Heart left ventricle (tissue), 16 donors: ENCODE results near the gene IFNLR1. TPM values are rescaled to one million over a fixed set of nuclear protein-coding genes. Genes with fewer than 3 reads are reported as not detected.

Experiments
- ATAC-seq, 4 donors: fragments of 200-7000 bp; cut with Tn5 transposase; one replicate each; pipeline ENCODE4 v1.9.1; 2020 to 2022; ENCODE audit warnings: moderate library complexity in 4 of 4, mild to moderate bottlenecking in 3 of 4, moderate number of reproducible peaks in 1 of 4
- DNase-seq, 5 donors: peaks; one replicate each; pipeline ENCODE4 v3.0.0-alpha.2; 2020
- H3K27ac ChIP-seq, 12 donors: fragments of 200-600 bp; sonication (generic) in 4 of 12; one replicate each; pipeline versions ENCODE4 v1.5.0 to v1.8.0; 2016 to 2022; ENCODE audit warnings: mild to moderate bottlenecking in 2 of 12
- H3K27me3 ChIP-seq, 9 donors: fragments of 200-600 bp; sonication (generic) in 2 of 9; one replicate each; pipeline versions ENCODE4 v1.5.1 to v1.8.0; 2016 to 2022; ENCODE audit warnings: mild to moderate bottlenecking in 3 of 9
- H3K36me3 ChIP-seq, 9 donors: fragments of 200-600 bp; sonication (generic) in 2 of 9; one replicate each; pipeline versions ENCODE4 v1.5.0 to v1.8.0; 2018 to 2022; ENCODE audit warnings: mild to moderate bottlenecking in 2 of 9
- H3K4me1 ChIP-seq, 12 donors: fragments of 200-600 bp; sonication (generic) in 4 of 12; one replicate each; pipeline versions ENCODE4 v1.5.0 to v1.8.0; 2016 to 2022; ENCODE audit warnings: mild to moderate bottlenecking in 3 of 12
- H3K4me3 ChIP-seq, 12 donors: fragments of 200-600 bp; sonication (generic) in 4 of 12; one replicate each; pipeline versions ENCODE4 v1.5.0 to v1.8.0; 2017 to 2022; ENCODE audit warnings: mild to moderate bottlenecking in 9 of 12, moderate library complexity in 4 of 12
- H3K9me3 ChIP-seq, 12 donors: fragments of 200-600 bp; sonication (generic) in 4 of 12; one replicate each; pipeline versions ENCODE4 v1.5.0 to v1.8.0; 2016 to 2022; ENCODE audit warnings: mild to moderate bottlenecking in 1 of 12
- POLR2A ChIP-seq, 2 donors: fragments of 450-650 bp; IDR thresholded peaks; one replicate each; pipeline ENCODE4 v1.6.1; 2017; ENCODE audit warnings: antibody characterized with exemption in 2 of 2, mild to moderate bottlenecking in 2 of 2, moderate library complexity in 2 of 2
- WGBS, 4 donors: extraction: QIAGEN DNeasy Blood & Tissue Kit in 2 of 4; methylation state at CpG; one replicate each; pipeline versions ENCODE4 v1.1.5 to v1.1.7; 2013 to 2018; 5-methylcytosine and 5-hydroxymethylcytosine counted together
- intact Hi-C, 10 donors: fragments of 100-400 bp; cut with DNase I; formaldehyde crosslinking; loops; one replicate each; pipeline versions ENCODE4 v1.11.1 to v1.14.2; 2022
- long read RNA-seq, 3 donors: library from polyadenylated mRNA; unstranded; transcript quantifications; one replicate each; pipeline ENCODE4 v2.0.0, GENCODE V29; 2020 to 2021
- polyA plus RNA-seq, 2 donors: library from polyadenylated mRNA; stranded (reverse); fragments of 200-250 nt; gene quantifications; one replicate each; pipeline ENCODE4 v1.2.3, GENCODE V29; 2013
- total RNA-seq, 9 donors: library from RNA; depleted of rRNA in 2 of 9; stranded (reverse); fragments of >200 nt in 2 of 9; fragmentation: NEBNext Ultra II Directional in 3 of 9; extraction: Animal tissue kit (Norgen Biotek cat#: 25700) in 3 of 9; gene quantifications; one replicate each; pipeline versions ENCODE4 v1.1.0 to v1.2.4, GENCODE V29; 2016 to 2023
- TF ChIP-seq, protein P1 (sequence below), 12 donors: fragments of 200-600 bp; sonication (generic) in 4 of 12; IDR thresholded peaks; one replicate each; pipeline versions ENCODE4 v1.5.0 to v1.8.0; 2018 to 2022; ENCODE audit warnings: antibody characterized with exemption in 12 of 12, mild to moderate bottlenecking in 5 of 12
- donor health status: ischemic (EF 13 %, LVEDD 7.1; RV severe dilation, severe dysfunction).
- donor health status: healthy with polysubstance abuse.
- donor health status: DM: no; HTN: yes; CAD: no.
- donor health status: DM: no; HTN: no; CAD: no.
- donor health status: ischemic (EF 25% LVEDD 6.9; RV normal size, moderate dysfunction).
- donor health status: ischemic (EF 25% LVEDD 5.7; RV mildly dilated, moderate dysfunction).
- donor health status: healthy.
- donor health status: DM: yes; HTN: yes; CAD: no.
- donor health status: ischemic (EF 35%, LVEDD 5.7; RV mildly dilated, moderate dysfunction).
- donor health status: nonischemic (EF 11% LVEDD 7.7; RV severe dilation, severe dysfunction).
- donor health status: DM: yes; HTN: yes; CAD: no.
- donor health status: PGD.
- donor health status: ischemic (EF 29% LVEDD 5.4; RV normal size, mild dysfunction).
- donor health status: nonischemic (EF 23%, LVEDD 6.1; RV moderate dilation, normal function).

The IFNLR1 gene
- 1 to 10 TPM; 1.9 to 3.4 (median 2.7) TPM for total RNA-seq
- 1 to 10 TPM in 1 of 2 donors, under 1 TPM in 1; 0.99 to 1.5 TPM for polyA plus RNA-seq
- long read RNA-seq, donor 1, partial matches to known transcripts: 5 of 6 reads
- long read RNA-seq, donor 1, other reads (novel, unspliced or antisense): 0 of 6 reads
- long read RNA-seq, donor 2, full-length matches to known transcripts: 2 of 6 reads
- long read RNA-seq, donor 2, partial matches to known transcripts: 2 of 6 reads
- long read RNA-seq, donor 2, other reads (novel, unspliced or antisense): 2 of 6 reads
- long read RNA-seq, donor 3, full-length matches to known transcripts: 1 of 8 reads
- long read RNA-seq, donor 3, partial matches to known transcripts: 4 of 8 reads
- long read RNA-seq, donor 3, other reads (novel, unspliced or antisense): 3 of 8 reads

DNA sequence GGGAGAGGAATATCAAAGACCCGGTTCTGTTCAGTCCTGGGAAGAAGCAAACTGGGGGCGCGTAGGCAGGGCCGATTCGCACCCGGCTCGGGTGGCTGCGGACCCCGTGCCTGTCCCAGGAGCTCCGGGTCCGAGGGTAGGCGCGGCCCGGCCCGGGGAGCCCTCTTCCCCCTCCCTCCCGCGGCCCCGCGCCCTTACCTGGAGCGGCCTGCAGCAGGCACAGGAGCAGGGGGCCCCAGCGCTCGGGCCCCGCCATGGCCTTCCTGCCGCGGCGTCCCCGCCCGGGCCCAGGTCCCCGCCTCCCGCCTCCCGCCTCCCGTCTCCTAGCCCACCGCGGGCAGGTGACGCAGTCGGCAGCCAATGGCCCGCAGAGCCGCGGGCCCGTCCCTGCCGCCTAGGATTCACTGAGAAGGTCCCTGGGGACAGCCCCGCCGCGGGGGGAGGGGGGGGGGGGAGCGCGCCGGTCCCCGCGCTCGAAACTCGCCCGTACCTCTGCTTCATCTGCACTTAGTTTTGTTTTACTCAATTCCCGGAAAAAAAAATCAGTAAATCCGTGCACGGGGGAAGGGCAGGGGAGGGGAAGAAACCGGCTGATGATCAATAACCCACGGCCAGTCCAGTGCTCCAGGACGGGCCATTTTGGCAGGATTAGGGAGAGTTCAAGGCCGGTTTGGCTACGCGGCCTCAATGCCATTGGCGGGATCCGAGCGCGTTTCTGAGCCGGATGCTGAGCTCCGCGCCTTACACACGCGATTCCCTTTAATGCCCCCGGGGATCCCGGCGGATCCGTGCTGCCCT, at the start of gene IFNLR1:
TSS of gene IFNLR1 (minus strand) at position 297 of the 798 bp plus-strand sequence. CDS start at position 256, 41 bp downstream.
- intact Hi-C loops: loop anchor here in 1 of 10 donors (5.0 kb wide), 1 partner anchor 115 kb away; no protein-coding TSS in a partner anchor
- Histone ChIP-seq H3K27me3 (peaks cover 0 to 28% (median 5%) of the 10 kb centered on the region in 9 donors), H3K9me3 (no peaks in the 10 kb centered on the region), H3K27ac (peak within 1 kb of the TSS in 8 of 12 donors; percentile 5 to 81 (median 40)), H3K4me3 (peak within 1 kb of the TSS; percentile 33 to 75 (median 57)), H3K36me3 (no peaks in the 10 kb centered on the region), H3K4me1 (peaks cover 0 to 45% (median 8%) of the 10 kb centered on the region in 12 donors)
- 1 to 2% (median 1%) methylated on average over 41 to 74 of the region's 74 CpGs for WGBS, 4 donors
- DNase-seq: peak; percentile 42 to 81 (median 61)
- TF ChIP-seq, protein P1, sequence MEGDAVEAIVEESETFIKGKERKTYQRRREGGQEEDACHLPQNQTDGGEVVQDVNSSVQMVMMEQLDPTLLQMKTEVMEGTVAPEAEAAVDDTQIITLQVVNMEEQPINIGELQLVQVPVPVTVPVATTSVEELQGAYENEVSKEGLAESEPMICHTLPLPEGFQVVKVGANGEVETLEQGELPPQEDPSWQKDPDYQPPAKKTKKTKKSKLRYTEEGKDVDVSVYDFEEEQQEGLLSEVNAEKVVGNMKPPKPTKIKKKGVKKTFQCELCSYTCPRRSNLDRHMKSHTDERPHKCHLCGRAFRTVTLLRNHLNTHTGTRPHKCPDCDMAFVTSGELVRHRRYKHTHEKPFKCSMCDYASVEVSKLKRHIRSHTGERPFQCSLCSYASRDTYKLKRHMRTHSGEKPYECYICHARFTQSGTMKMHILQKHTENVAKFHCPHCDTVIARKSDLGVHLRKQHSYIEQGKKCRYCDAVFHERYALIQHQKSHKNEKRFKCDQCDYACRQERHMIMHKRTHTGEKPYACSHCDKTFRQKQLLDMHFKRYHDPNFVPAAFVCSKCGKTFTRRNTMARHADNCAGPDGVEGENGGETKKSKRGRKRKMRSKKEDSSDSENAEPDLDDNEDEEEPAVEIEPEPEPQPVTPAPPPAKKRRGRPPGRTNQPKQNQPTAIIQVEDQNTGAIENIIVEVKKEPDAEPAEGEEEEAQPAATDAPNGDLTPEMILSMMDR (IDR thresholded peaks at IDR 0.05): no peak
- TF ChIP-seq POLR2A (IDR thresholded peaks at IDR 0.05): no peak
- peak; percentile 42 to 86 (median 82) for ATAC-seq

DNA sequence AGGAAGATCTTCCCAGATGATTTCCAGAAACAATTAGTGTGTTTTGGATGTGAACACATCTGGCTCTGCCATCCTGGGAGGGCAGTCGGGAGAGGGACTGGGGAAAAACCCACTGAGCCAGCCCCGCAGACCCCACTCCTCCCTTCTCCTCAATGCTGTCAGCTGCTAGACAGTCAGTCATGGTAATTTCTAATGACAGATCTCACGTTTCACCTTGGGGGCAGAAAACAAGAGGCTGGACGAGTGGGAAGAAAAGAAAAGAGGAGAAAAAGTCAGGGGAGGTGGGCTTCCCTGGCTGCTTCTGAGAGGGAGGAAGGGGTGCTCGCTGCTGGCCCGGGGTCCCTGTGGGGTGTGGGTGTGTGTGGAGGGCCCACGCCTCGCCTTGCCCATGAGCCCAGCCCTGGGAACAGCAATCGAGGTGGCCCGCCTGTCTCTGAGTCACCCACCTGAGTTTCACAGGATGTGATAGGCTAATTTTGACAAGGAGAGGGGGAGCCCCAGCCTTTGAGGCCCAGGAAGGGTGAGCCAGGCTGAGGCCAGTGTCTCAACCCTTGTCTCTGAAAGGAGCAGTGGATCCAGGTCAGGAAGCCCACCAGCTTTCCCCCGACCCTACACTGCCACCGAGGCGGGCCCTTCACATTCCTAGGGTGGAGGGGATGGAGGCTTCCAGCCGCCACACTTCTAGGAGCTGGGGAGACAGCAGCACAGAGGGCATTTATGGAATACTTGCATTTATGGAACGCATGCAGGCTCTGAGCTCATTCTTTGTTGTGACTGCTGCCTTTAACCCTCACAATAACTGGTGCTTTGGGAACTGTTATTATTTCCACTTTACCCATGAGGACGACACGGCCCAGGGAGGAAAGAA, 49.1 kb upstream of the IFNLR1 start:
- Histone ChIP-seq H3K4me1 (peaks cover 0 to 9% (median 0%) of the 10 kb centered on the region in 12 donors), H3K9me3 (no peaks in the 10 kb centered on the region), H3K36me3 (no peaks in the 10 kb centered on the region), H3K4me3 (no peak overlapping the region), H3K27ac (no peak overlapping the region), H3K27me3 (peaks cover 0 to 8% (median 0%) of the 10 kb centered on the region in 9 donors)
- WGBS, 4 donors: 50 to 55% (median 52%) methylated on average over 17 of the region's 17 CpGs
- peak in 1 of 4 donors; percentile 18 for ATAC-seq
- no peak for DNase-seq
- intact Hi-C loops: no loop called here
- TF ChIP-seq, protein P1 (IDR thresholded peaks at IDR 0.05): no peak
- TF ChIP-seq POLR2A (IDR thresholded peaks at IDR 0.05): no peak

DNA sequence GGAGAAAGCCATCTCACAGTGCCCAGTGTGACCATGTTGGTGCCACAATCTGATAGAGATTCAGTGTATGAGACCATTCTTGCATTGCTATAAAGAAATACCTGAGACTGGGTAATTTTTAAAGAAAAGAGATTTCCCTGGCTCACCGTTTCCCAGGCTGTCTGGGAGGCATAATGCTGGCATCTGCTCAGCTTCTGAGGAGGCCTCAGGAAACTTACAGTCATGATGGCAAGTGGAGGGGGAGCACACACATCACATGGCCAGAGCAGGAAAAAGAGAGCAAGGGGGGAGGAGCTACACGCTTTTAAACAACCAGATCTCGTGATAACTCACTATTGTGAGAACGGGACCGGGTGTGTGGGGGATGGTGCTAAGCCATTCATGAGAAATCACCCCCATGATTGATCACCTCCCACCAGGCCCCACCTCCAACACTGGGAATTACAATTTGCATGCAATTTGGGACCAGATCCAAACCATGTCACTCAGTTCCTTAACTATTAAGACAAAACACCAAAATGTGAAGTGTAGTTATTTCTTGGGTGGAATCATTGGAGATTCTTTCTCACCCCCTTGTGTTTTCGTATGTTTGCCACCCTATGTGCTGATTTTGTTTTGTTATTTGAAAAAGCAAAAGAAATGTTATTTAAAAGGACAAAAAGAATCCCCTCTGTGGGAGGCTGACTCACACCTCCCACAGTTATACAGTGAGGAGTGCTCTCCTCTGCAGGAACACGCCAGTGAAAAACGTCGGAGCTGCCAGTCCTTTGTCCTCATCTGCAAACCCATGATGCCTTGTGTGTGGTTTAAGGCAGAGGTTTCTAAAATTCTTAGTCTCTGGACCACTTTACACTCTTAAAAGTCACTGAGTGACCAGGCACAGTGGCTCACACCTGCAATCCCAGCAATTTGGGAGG, 46.9 kb upstream of the IFNLR1 start:
- intact Hi-C loops: no loop called here
- Histone ChIP-seq H3K27ac (no peak overlapping the region), H3K36me3 (no peaks in the 10 kb centered on the region), H3K27me3 (peaks cover 0 to 8% (median 0%) of the 10 kb centered on the region in 9 donors), H3K4me3 (no peak overlapping the region), H3K4me1 (peaks cover 0 to 9% (median 0%) of the 10 kb centered on the region in 12 donors), H3K9me3 (no peaks in the 10 kb centered on the region)
- WGBS, 4 donors: 64 to 79% (median 73%) methylated on average over 9 of the region's 9 CpGs
- TF ChIP-seq POLR2A (IDR thresholded peaks at IDR 0.05): no peak
- TF ChIP-seq, protein P1 (IDR thresholded peaks at IDR 0.05): no peak
- ATAC-seq: no peak
- no peak for DNase-seq
